ENCODE results near the gene IGSF23.

DNA sequence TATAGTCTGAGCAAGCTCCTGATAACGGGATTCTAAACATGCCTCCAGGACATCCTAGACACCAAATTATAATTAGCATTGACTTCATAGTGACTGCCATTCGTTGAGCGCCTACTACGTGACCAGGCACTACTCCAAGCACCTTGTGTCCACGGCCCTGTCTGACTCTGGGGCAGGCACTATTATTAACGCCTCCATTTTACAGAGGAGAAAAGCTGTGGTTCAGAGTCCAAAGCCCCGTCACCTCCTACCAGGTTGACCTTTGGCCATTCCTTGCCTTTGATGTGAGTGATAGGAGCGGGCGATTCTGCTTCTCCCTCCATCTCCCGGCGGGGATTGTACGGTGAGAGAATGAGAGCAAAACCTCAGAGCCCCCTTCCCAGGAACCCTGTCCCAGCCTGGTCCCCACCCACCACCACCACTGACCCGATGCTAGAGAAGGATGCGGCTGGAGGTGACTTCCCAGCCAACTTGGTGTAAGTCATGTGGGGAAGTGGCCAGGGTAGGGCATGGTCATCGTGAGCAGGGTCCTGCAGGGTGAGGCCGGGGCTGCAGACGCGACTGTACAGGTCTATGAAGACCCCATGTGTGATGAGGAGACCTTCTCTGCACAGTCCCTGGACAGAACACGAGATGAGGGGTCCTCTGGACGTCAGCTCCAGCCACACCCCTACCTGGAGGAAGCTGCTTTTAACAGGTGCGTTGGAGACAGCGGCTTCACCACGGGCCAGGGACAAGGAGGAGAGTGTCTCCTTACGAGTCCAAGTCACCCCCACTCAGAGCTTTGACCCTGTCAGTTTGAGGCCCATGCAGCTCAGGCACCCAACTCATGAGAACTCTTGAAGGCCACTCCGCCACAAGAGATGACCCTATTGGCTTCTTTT is at the start of gene IGSF23:
- TF ChIP-seq POLR2A (IDR thresholded peaks at IDR 0.05) = no peak
- TF ChIP-seq, protein P1, sequence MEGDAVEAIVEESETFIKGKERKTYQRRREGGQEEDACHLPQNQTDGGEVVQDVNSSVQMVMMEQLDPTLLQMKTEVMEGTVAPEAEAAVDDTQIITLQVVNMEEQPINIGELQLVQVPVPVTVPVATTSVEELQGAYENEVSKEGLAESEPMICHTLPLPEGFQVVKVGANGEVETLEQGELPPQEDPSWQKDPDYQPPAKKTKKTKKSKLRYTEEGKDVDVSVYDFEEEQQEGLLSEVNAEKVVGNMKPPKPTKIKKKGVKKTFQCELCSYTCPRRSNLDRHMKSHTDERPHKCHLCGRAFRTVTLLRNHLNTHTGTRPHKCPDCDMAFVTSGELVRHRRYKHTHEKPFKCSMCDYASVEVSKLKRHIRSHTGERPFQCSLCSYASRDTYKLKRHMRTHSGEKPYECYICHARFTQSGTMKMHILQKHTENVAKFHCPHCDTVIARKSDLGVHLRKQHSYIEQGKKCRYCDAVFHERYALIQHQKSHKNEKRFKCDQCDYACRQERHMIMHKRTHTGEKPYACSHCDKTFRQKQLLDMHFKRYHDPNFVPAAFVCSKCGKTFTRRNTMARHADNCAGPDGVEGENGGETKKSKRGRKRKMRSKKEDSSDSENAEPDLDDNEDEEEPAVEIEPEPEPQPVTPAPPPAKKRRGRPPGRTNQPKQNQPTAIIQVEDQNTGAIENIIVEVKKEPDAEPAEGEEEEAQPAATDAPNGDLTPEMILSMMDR (IDR thresholded peaks at IDR 0.05) = no peak

All from adrenal gland (tissue), 5 donors.